HS-5 (cell line): ENCODE results near the gene UFC1.

ENCODE experiments used
- DNase-seq: peaks from one replicate; pipeline ENCODE4 v3.0.0-alpha.2; 2012; ENCODE audit warnings: low read depth

UFC1 gene

DNA sequence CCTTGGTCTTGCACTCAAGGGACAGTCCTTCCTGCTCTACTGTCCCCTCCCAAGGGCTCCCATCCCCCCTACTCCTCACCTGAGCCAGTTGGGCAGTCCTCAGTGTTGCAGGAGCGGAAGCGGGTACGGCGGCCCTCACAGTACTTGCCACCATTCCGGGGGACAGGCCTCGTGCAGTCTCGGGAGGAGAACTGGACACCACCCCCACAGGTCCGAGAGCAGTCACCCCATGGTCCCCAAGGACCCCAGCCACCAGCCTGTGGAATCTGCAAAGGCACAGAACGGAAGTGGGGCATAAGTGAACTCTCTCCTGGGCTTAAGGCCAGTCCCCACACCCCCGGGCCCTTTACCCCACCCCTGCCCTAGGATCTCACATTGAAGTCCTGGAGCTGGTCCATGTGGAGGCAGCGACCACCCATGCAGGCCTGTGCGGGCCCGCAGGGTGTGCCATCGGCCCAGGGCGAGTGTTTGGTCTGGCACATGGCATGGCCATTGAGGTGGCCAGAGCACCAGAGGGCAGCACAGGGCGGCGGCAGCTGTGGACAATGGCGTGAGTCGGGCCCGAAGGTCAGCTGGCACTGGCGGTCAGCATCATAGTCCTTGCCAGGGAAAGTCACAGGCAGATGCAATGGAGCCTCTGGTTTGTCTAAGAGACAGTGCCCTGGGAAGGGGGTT, 39.9 kb downstream of the UFC1 start:
- no peak for DNase-seq

DNA sequence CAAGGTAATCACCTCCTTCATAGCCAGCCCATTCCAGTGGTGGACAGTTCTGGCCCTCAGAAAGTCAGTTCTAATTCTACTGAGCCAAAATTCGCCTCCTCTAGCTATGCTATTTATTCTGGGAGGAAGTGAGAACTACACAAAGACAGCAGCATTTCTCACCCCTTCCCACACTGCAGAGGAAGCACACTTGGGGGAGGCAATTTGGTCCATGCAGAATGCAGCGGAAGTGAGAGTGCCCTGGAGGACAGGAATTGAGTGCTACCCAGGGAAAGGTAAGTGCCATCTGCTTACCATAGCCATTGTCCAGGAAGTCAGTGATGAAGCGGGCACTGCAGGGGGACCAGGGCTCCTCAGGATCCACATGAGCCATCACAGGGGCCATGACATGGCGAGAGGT, 41.4 kb downstream of the UFC1 start:
- DNase-seq: no peak

- DNase-seq: no peak
Measured at GRCh38 chr1:161196111-161196510, 42.3 kb downstream of the UFC1 start.

DNA sequence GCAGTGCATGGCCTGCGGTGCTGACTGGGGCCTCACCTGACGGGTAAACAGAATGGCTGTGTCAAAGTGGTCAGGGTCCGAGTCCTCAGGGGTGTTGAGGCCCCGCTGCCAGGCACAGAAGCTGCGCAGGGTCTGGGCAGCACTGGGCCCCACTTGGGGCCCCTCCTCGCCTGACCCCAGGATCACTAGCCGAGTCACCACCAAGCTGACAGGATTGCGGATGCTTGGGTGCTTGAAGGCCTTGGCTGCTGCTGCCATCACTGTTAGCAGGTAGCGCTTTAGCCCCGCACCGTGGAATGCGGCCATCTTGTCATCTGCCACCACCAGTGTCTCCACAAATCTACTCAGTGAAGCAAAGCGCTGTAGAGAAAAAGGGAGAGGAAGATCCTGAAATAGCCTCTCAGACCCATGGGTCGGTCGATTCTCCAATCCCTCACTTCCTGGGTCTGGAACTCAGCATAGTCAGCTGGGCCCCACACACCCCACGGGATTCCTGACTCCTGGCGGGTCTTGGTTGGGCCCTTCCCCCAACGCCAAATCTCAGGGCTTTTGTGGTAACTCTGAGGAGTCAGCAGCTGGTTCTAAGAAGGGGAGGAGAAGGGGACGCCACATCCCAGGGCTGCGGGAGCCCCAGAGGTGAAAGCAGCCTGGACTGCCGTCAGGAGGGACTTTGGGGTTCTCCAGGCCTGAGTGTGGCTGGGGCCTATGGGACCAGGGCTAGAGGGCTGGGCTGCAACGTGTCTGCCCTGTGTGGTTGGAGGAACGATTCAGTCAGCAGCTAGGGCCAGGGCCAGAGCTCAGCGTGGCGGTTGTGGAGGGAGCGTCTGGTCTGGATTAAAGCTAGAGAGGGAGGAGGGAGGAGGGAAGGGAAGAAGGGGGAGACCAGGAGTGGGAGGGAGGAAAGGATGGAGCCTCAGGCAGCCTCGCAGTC, 43.0 kb downstream of the UFC1 start:
- no peak for DNase-seq

GRCh38 chr1:161197560-161198193, 43.9 kb downstream of the UFC1 start:
- no peak for DNase-seq

DNA sequence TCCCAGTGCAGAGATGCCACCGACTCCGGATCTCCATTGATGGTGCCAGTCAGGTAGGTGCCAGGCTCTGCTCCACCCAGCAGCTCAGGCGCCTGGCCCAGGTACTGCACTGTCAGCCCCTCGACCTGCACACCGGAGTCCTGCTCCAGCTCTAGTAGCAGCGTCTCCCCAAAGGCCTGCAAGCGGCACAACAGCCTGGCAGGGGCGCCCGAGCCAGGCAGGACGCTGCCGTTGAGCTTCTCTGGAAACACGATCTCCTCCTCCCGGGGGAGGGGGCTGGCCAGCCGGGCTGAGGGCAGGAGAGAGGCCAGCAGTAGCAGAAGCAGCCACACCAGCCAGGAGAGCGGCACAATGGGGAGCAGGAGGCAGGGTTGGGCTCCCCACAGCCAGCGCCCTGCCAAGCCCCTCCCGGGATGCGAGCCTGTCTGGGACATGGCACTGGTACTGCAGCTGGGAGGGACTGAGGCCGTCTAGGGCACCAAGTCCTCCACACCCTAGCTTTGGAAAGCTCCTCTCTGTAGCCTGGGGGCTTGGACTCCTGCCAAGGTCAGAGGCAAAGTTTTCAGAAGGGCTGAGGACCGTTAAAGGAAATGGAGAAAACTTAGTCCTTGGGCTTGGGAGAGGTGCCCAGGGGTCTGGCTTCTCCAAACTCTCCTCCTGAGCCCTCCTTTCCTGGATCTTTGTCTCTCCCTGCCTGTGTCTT, 44.6 kb downstream of the UFC1 start:
- DNase-seq: no peak

GRCh38 chr1:161198897-161199431, 45.2 kb downstream of the UFC1 start, which contains the start of gene ADAMTS4:
Gene ADAMTS4, minus strand, starts transcription at chr1:161199054. Its CDS starts 427 bp downstream, at chr1:161198627.
- DNase-seq: peak; percentile 87

DNA sequence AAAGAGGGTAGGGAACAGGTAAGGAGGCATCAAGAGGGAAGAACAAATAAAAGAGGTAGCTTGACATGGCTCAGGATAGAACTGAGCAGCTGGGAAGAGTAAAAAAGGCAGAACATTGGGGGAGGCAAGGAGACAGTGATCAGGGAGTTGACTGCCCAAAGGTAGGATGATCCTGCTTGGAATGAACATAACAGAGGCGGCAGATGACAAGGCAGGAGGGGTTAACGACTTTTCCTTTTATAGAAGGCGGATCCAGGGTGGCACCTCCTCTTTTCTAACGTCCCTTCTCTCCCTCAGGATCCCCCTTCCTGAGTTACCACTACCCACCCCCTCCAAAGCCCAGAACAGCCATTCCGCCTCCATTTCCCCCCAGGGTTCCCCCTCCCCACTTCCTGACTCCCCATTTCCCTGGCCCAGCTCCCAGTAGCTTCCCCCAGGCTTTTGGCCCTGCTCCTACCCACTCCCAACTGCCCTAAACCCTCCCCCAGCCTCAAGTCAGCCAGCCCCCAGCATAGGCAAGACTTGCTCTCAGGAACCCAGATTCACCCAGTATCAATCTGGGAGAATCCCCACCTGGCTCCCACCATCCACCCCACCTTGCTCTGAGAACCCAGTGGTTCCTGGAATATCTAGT, 45.8 kb downstream of the UFC1 start:
- no peak for DNase-seq

DNA sequence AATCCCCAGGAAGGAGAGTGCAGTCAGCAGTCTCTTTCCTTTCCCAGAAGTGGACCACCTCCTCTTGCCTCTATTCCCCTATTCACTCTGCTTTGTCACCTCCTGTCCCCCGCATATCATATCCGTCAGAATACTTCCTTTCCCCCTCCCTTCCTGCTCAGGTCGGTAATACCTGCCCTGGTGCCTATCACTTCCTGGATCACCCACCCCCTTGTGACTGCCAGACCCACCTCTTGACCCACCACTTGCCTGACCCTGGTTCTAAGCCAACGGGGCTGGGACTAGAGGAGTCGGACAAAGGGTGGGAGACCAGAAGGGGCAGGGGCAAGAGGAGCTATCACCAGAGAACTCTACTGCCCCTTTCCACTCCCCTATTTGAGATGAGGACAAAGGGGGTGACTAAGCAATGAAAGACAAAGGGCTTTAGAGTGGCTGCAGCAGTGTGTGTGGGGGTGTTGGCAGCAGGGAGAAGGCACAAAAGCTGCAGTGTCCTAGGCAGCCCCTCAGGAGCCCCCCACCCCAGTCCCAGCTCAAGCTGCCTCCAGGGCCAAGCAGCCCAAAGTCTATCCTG, 46.7 kb downstream of the UFC1 start:
- DNase-seq: no peak

- DNase-seq: peak; percentile 80
Measured at GRCh38 chr1:161200992-161201835, 47.4 kb downstream of the UFC1 start.

DNA sequence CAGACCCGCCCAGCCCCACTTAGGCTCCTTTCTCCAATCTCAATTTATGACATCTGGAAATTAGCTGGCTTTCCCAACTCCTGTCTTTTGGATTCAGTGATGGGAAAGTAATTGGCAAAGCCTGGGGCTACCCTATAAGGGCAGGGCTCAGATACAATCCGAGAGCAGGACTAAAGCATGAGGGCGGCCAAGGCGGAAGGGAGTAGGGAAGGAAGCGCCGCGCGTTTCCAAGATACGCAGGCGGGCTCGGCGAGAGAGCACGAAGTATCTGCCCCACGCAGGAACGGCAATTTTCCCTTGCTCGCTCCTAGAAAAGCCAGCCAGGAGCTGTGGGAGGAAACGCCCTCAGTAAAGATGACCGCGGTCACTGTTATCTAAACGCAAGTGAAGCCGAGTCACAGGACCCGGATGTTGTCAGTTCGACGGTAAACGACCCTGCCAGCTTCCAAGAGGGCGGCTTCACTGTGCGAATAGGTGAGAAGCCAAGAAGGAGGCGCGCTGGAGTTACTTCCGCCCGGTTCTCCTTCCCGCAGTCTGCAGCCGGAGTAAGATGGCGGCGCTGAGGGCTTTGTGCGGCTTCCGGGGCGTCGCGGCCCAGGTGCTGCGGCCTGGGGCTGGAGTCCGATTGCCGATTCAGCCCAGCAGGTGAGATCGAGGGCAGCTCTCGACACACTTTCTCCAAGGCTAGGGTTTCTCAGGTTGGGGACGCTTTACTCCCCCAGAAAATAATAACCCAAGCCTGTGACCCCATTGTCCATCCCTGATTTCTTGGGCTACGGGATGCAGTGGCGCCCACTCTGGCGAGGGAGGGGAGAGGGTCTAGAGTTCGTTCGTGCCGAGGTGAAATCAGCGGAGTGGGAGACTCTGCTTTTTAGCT, 48.3 kb downstream of the UFC1 start, which contains the start of gene NDUFS2:
TSS of gene NDUFS2 (plus strand) at position 532 of the 877 bp plus-strand sequence. CDS start at position 551, 19 bp downstream.
- peak; percentile 94 for DNase-seq

DNA sequence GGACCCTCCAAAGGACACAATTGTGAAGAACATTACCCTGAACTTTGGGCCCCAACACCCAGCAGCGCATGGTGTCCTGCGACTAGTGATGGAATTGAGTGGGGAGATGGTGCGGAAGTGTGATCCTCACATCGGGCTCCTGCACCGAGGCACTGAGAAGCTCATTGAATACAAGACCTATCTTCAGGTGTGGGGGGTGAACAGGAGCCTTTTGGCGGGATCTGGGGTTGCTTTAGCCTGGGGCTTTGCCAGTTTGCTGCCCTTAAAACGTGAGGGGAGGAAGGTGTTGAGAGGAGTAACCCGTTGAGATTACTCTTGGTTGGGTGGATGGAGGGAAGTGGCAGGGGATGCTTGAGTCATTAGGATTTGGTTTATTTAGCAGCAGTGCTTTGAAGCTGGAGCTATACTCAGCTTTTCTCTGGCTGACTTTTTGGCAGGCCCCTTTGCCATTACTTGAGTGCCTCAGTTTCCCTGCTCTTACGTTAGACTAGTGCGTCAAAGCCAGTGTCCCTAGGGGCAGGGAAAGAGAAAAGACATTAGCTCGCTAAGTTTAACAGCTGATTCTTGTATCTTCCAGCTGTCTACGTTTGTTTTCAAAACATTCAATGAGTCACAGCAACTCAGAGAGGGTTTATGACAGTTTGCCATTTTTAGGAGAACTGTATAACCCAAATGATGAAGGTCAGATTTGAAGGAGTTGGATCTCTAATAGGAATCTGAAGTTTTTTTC, 52.8 kb downstream of the UFC1 start:
- no peak for DNase-seq

- no peak for DNase-seq
Measured at GRCh38 chr1:161207173-161207572, 53.4 kb downstream of the UFC1 start.
